ENCODE data around the gene TSC22D2. TPM values are rescaled to one million over a fixed set of nuclear protein-coding genes. Genes with fewer than 3 reads are reported as not detected.
A peak's percentile ranks its signal among the peaks of the same experiment; 100 is the strongest.

The TSC22D2 gene
- total RNA-seq, 1 experiment from 2014 or later = 26.5 TPM

DNA sequence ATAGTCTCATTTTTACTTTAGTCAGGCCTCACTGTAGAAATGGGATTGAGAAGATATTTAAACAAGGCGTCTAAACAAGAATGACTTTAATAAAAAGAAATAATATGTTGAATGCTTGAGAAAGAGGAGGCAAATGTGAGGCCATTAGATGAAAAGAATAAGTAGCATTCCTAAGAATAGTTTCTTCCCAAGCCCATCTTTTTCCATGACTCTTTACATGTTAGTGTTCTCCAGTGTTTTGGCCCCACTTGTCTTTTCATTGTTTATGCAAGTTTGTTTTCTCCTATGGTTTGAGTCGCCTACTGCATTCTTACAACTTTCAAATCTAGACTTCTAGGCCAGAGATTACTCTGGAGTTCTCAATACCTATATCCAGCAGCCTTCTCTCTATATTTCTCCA, 39.0 kb downstream of the TSC22D2 start:
- Mint-ChIP-seq H3K27ac (peak overlapping the region in 2 of 3 experiments; percentile 55 to 59; a peak in 4 of 7 replicates), H3K27me3 (ENCODE audit: low read depth) (no peaks in the 10 kb centered on the region), H3K4me1 (peaks cover 16% of the 10 kb centered on the region in 2 experiments), H3K9me3 (no peaks in the 10 kb centered on the region), H3K4me3 (no peak overlapping the region), H3K36me3 (ENCODE audit: insufficient read depth in 1 of 3, low read depth in 3 of 3) (peaks cover 0 to 2% (median 0%) of the 10 kb centered on the region in 3 experiments; a peak in 3 of 7 replicates)
- no peak overlapping the region for H2BK20ac ChIP-seq (ENCODE audit: low read depth, low read length, poor library complexity, severe bottlenecking)
- H2AK5ac ChIP-seq (ENCODE audit: insufficient read length, low read length) = no peak overlapping the region
- H3K9me3 ChIP-seq (ENCODE audit: control insufficient read depth, low read depth, low read length) = no peaks in the 10 kb centered on the region
- no peak for DNase-seq
- no peak overlapping the region for H2AFZ ChIP-seq (ENCODE audit: low read length)
- no peak overlapping the region for H3K56ac ChIP-seq (ENCODE audit: insufficient read length, low read depth, low read length)
- no peak overlapping the region for H3K4ac ChIP-seq (ENCODE audit: low read depth, low read length)
- no peak overlapping the region for H3K27ac ChIP-seq (ENCODE audit: insufficient read length, low read depth, low read length)
- H2BK120ac ChIP-seq (ENCODE audit: low read depth, low read length, poor library complexity, severe bottlenecking) = no peak overlapping the region
- no peak overlapping the region for H4K91ac ChIP-seq (ENCODE audit: insufficient read length, low read depth, low read length)
- no peaks in the 10 kb centered on the region for H3K79me1 ChIP-seq (ENCODE audit: insufficient read depth, low read depth, low read length, poor library complexity, severe bottlenecking)
- no peak overlapping the region for H3K23ac ChIP-seq (ENCODE audit: insufficient read length, low read depth, low read length)
- H4K5ac ChIP-seq (ENCODE audit: insufficient read length, low read depth, low read length) = no peak overlapping the region
- H3K4me1 ChIP-seq (ENCODE audit: insufficient read depth, low read length) = no peaks in the 10 kb centered on the region
- no peak overlapping the region for H2BK12ac ChIP-seq (ENCODE audit: insufficient read length, low read depth, low read length)
- H2BK15ac ChIP-seq (ENCODE audit: low read depth, low read length) = no peak overlapping the region
- H3K27me3 ChIP-seq (ENCODE audit: insufficient read depth, low read length) = no peaks in the 10 kb centered on the region
- no peak overlapping the region for H2BK5ac ChIP-seq (ENCODE audit: insufficient read length, low read length)
- no peak overlapping the region for H3T11ph ChIP-seq (ENCODE audit: low read length)
- no CpG with 5 or more reads among the region's 2 CpGs for WGBS (ENCODE audit: extremely low coverage, insufficient read length, low lambda C conversion rate)
- H4K20me1 ChIP-seq (ENCODE audit: control insufficient read depth, insufficient read depth, insufficient read length) = no peaks in the 10 kb centered on the region
- H3K18ac ChIP-seq (ENCODE audit: insufficient read length, low read depth, low read length) = no peak overlapping the region
- TF ChIP-seq CTCF (conservative IDR thresholded peaks at IDR 0.05) = no peak
- no peak overlapping the region for H3K9ac ChIP-seq (ENCODE audit: extremely low read depth, insufficient read length, low read length)
- H3K23me2 ChIP-seq (ENCODE audit: insufficient read length, low read depth, low read length, poor library complexity, severe bottlenecking) = no peaks in the 10 kb centered on the region
- H3K14ac ChIP-seq (ENCODE audit: insufficient read depth, low read length) = no peak overlapping the region
- H3K4me2 ChIP-seq (ENCODE audit: insufficient read depth, insufficient read length, low read length) = no peak overlapping the region
- no peak overlapping the region for H4K8ac ChIP-seq (replicated peaks; ENCODE audit: insufficient read length, low read depth, low read length)
- H3K79me2 ChIP-seq (ENCODE audit: insufficient read depth, low read length) = peaks cover 2% of the 10 kb centered on the region; the same call in 1 of the 2 replicates

All from H9 (cell line).